ENCODE measurements around the gene DCANP1. TPM values are rescaled to one million over a fixed set of nuclear protein-coding genes. Genes with fewer than 3 reads are reported as not detected.

The DCANP1 gene
- total and polyA plus RNA-seq, 9 of the 15 experiments (the other 6 are each of a cell fraction or from before 2014, with no cell fraction given) = not detected

GRCh38 chr5:135457424-135458071, 10.4 kb upstream of the DCANP1 start (continued):
- TF ChIP-seq, protein P1, sequence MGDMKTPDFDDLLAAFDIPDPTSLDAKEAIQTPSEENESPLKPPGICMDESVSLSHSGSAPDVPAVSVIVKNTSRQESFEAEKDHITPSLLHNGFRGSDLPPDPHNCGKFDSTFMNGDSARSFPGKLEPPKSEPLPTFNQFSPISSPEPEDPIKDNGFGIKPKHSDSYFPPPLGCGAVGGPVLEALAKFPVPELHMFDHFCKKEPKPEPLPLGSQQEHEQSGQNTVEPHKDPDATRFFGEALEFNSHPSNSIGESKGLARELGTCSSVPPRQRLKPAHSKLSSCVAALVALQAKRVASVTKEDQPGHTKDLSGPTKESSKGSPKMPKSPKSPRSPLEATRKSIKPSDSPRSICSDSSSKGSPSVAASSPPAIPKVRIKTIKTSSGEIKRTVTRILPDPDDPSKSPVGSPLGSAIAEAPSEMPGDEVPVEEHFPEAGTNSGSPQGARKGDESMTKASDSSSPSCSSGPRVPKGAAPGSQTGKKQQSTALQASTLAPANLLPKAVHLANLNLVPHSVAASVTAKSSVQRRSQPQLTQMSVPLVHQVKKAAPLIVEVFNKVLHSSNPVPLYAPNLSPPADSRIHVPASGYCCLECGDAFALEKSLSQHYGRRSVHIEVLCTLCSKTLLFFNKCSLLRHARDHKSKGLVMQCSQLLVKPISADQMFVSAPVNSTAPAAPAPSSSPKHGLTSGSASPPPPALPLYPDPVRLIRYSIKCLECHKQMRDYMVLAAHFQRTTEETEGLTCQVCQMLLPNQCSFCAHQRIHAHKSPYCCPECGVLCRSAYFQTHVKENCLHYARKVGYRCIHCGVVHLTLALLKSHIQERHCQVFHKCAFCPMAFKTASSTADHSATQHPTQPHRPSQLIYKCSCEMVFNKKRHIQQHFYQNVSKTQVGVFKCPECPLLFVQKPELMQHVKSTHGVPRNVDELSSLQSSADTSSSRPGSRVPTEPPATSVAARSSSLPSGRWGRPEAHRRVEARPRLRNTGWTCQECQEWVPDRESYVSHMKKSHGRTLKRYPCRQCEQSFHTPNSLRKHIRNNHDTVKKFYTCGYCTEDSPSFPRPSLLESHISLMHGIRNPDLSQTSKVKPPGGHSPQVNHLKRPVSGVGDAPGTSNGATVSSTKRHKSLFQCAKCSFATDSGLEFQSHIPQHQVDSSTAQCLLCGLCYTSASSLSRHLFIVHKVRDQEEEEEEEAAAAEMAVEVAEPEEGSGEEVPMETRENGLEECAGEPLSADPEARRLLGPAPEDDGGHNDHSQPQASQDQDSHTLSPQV (IDR thresholded peaks at IDR 0.05) = peak; percentile 36; the same call in 1 of the 2 replicates
- TF ChIP-seq, protein P2, sequence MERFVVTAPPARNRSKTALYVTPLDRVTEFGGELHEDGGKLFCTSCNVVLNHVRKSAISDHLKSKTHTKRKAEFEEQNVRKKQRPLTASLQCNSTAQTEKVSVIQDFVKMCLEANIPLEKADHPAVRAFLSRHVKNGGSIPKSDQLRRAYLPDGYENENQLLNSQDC (CRISPR knock-in tag; IDR thresholded peaks at IDR 0.05) = no peak
- peak; percentile 71 to 74 for TF ChIP-seq RAD21 (CRISPR knock-in tag; conservative IDR thresholded peaks at IDR 0.05 in 1 of 2, IDR thresholded peaks at IDR 0.05 in 1 of 2)
- no peak for TF ChIP-seq MYBL2 (IDR thresholded peaks at IDR 0.05; ENCODE audit: low read depth)
- TF ChIP-seq MYBL2 (CRISPR knock-in tag; IDR thresholded peaks at IDR 0.05; ENCODE audit: borderline replicate concordance) = no peak
- TF ChIP-seq, protein P3, sequence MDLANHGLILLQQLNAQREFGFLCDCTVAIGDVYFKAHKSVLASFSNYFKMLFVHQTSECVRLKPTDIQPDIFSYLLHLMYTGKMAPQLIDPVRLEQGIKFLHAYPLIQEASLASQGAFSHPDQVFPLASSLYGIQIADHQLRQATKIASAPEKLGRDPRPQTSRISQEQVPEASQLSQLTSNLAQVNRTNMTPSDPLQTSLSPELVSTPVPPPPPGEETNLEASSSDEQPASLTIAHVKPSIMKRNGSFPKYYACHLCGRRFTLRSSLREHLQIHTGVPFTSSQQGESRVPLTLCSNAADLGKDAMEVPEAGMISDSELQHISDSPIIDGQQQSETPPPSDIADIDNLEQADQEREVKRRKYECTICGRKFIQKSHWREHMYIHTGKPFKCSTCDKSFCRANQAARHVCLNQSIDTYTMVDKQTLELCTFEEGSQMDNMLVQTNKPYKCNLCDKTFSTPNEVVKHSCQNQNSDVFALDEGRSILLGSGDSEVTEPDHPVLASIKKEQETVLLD (IDR thresholded peaks at IDR 0.05) = no peak
- TF ChIP-seq PCBP1 (IDR thresholded peaks at IDR 0.05; ENCODE audit: low read depth, low read length, poor library complexity, severe bottlenecking) = no peak
- TF ChIP-seq FOXJ3 (CRISPR knock-in tag; IDR thresholded peaks at IDR 0.05) = no peak
- no peak for TF ChIP-seq ELF1 (tag; IDR thresholded peaks at IDR 0.05)
- no peak for TF ChIP-seq ZNF830 (CRISPR knock-in tag; IDR thresholded peaks at IDR 0.05)
- TF ChIP-seq, protein P4, sequence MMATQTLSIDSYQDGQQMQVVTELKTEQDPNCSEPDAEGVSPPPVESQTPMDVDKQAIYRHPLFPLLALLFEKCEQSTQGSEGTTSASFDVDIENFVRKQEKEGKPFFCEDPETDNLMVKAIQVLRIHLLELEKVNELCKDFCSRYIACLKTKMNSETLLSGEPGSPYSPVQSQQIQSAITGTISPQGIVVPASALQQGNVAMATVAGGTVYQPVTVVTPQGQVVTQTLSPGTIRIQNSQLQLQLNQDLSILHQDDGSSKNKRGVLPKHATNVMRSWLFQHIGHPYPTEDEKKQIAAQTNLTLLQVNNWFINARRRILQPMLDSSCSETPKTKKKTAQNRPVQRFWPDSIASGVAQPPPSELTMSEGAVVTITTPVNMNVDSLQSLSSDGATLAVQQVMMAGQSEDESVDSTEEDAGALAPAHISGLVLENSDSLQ (IDR thresholded peaks at IDR 0.05) = no peak
- peak; percentile 7; the same call in 1 of the 2 replicates for TF ChIP-seq JUN (IDR thresholded peaks at IDR 0.05; ENCODE audit: borderline replicate concordance, low read depth, low read length)
- TF ChIP-seq JUN (CRISPR knock-in tag; IDR thresholded peaks at IDR 0.05; ENCODE audit: borderline replicate concordance) = no peak
- TF ChIP-seq SMARCB1 (IDR thresholded peaks at IDR 0.05; ENCODE audit: insufficient read length, low read depth) = no peak
- TF ChIP-seq TCF7L2 (IDR thresholded peaks at IDR 0.05; ENCODE audit: low read depth, low read length) = no peak
- no peak for TF ChIP-seq CBX8 (IDR thresholded peaks at IDR 0.05; ENCODE audit: borderline replicate concordance, extremely low read depth, low read depth, low read length, poor library complexity, severe bottlenecking)
